ENCODE measurements around the gene MAML1. TPM values are rescaled to one million over a fixed set of nuclear protein-coding genes. Genes with fewer than 3 reads are reported as not detected.

Gene MAML1
- total RNA-seq, 1 experiment from 2014 or later: 10.6 TPM

GRCh38 chr5:179730852-179731251 lies 1.8 kb upstream of the MAML1 start:
- no peak overlapping the region for H3K4me3 ChIP-seq (ENCODE audit: low read length)
- DNase-seq (no peak), ATAC-seq (no peak)
- H3K9me3 ChIP-seq (ENCODE audit: low read length): no peaks in the 10 kb centered on the region
- TF ChIP-seq EZH2 (IDR thresholded peaks at IDR 0.05; ENCODE audit: low read length, unreplicated experiment) (no peak), EZH2phosphoT487 (IDR thresholded peaks at IDR 0.05; ENCODE audit: borderline replicate concordance, low read length) (no peak)
- H3F3A ChIP-seq (ENCODE audit: low read length, unreplicated experiment): peaks cover 4% of the 10 kb centered on the region
- H3K4me2 ChIP-seq (ENCODE audit: low read length): no peak overlapping the region
- H3K4me1 ChIP-seq (ENCODE audit: insufficient read depth, low read length): peaks cover 19% of the 10 kb centered on the region; the same call in 1 of the 2 replicates
- H3K27me3 ChIP-seq (ENCODE audit: low read length): no peaks in the 10 kb centered on the region
- peaks cover 40% of the 10 kb centered on the region for H3K36me3 ChIP-seq (ENCODE audit: low read depth, low read length)
- intact Hi-C loops (cut with micrococcal nuclease): no loop called here
- peaks cover 27% of the 10 kb centered on the region for H3K79me2 ChIP-seq (ENCODE audit: low read length)
- POLR2A ChIA-PET (ENCODE audit: unreplicated experiment): no interaction called here
- peaks cover 12% of the 10 kb centered on the region; the same call in 1 of the 2 replicates for H4K20me1 ChIP-seq (ENCODE audit: low read length)
- BruUV-seq (replicated peaks): no TSS peak
- no peak overlapping the region for H3K9ac ChIP-seq (ENCODE audit: low read length)
- CTCF ChIA-PET: no interaction called here
- no peaks in the 10 kb centered on the region for H3K9me2 ChIP-seq (replicated peaks; ENCODE audit: low read length)
- no peak overlapping the region for H3K27ac ChIP-seq (ENCODE audit: low read length)
- H2AFZ ChIP-seq (ENCODE audit: low read length): no peak overlapping the region

- H3K4me1 ChIP-seq (ENCODE audit: insufficient read depth, low read length): peaks cover 19% of the 10 kb centered on the region; the same call in 1 of the 2 replicates
- no peaks in the 10 kb centered on the region for H3K27me3 ChIP-seq (ENCODE audit: low read length)
- peaks cover 12% of the 10 kb centered on the region; the same call in 1 of the 2 replicates for H4K20me1 ChIP-seq (ENCODE audit: low read length)
- peak overlapping the region; percentile 60 for H3K27ac ChIP-seq (ENCODE audit: low read length)
- H3K79me2 ChIP-seq (ENCODE audit: low read length): peaks cover 37% of the 10 kb centered on the region
- peak; percentile 55 for DNase-seq
- H2AFZ ChIP-seq (ENCODE audit: low read length): peak overlapping the region; percentile 84
- peaks cover 4% of the 10 kb centered on the region for H3F3A ChIP-seq (ENCODE audit: low read length, unreplicated experiment)
- BruUV-seq (replicated peaks): no TSS peak
- TF ChIP-seq EZH2phosphoT487 (IDR thresholded peaks at IDR 0.05; ENCODE audit: borderline replicate concordance, low read length): no peak
- TF ChIP-seq, protein P1, sequence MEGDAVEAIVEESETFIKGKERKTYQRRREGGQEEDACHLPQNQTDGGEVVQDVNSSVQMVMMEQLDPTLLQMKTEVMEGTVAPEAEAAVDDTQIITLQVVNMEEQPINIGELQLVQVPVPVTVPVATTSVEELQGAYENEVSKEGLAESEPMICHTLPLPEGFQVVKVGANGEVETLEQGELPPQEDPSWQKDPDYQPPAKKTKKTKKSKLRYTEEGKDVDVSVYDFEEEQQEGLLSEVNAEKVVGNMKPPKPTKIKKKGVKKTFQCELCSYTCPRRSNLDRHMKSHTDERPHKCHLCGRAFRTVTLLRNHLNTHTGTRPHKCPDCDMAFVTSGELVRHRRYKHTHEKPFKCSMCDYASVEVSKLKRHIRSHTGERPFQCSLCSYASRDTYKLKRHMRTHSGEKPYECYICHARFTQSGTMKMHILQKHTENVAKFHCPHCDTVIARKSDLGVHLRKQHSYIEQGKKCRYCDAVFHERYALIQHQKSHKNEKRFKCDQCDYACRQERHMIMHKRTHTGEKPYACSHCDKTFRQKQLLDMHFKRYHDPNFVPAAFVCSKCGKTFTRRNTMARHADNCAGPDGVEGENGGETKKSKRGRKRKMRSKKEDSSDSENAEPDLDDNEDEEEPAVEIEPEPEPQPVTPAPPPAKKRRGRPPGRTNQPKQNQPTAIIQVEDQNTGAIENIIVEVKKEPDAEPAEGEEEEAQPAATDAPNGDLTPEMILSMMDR (conservative IDR thresholded peaks at IDR 0.05; ENCODE audit: low read depth, low read length): no peak
- no peak for TF ChIP-seq EZH2 (IDR thresholded peaks at IDR 0.05; ENCODE audit: low read length, unreplicated experiment)
- intact Hi-C loops (cut with micrococcal nuclease): loop anchor here (1.0 to 2.0 kb wide), 3 partner anchors 31 to 75 kb away; partner anchors contain the start of gene CANX
- peaks cover 36% of the 10 kb centered on the region for H3K36me3 ChIP-seq (ENCODE audit: low read depth, low read length)
- peak overlapping the region; percentile 61 for H3K9ac ChIP-seq (ENCODE audit: low read length)
- no peaks in the 10 kb centered on the region for H3K9me3 ChIP-seq (ENCODE audit: low read length)
- peak overlapping the region; percentile 84 for H3K4me2 ChIP-seq (ENCODE audit: low read length)
- ATAC-seq: peak; percentile 16
- H3K4me3 ChIP-seq (ENCODE audit: low read length): peak overlapping the region; percentile 63
- CTCF ChIA-PET: no interaction called here
- POLR2A ChIA-PET (ENCODE audit: unreplicated experiment): interaction anchor here (0.6 to 0.7 kb wide), 3 partner anchors 26 to 112 kb away, joined by 3 to 4 read pairs (median 3); partner anchors contain the start of gene SQSTM1
- H3K9me2 ChIP-seq (replicated peaks; ENCODE audit: low read length): no peaks in the 10 kb centered on the region
These were observed 721 bp upstream of the MAML1 start for GRCh38 chr5:179731791-179732411.

- Histone ChIP-seq H2AFZ (ENCODE audit: low read length) (0 out of 2 replicates have a peak overlapping the region, but pooled peaks have one; percentile 38), H3K36me3 (ENCODE audit: low read depth, low read length) (peaks cover 24% of the 10 kb centered on the region), H3K79me2 (ENCODE audit: low read length) (peaks cover 50% of the 10 kb centered on the region), H3K9ac (ENCODE audit: low read length) (peak overlapping the region; percentile 85), H3K4me3 (ENCODE audit: low read length) (peak overlapping the region; percentile 85), H3K9me2 (replicated peaks; ENCODE audit: low read length) (no peaks in the 10 kb centered on the region), H3K4me2 (ENCODE audit: low read length) (peak overlapping the region; percentile 93), H3K9me3 (ENCODE audit: low read length) (no peaks in the 10 kb centered on the region), H4K20me1 (ENCODE audit: low read length) (peaks cover 17% of the 10 kb centered on the region; the same call in 1 of the 2 replicates), H3K27me3 (ENCODE audit: low read length) (no peaks in the 10 kb centered on the region), H3K4me1 (ENCODE audit: insufficient read depth, low read length) (peaks cover 19% of the 10 kb centered on the region; the same call in 1 of the 2 replicates), H3K27ac (ENCODE audit: low read length) (no peak overlapping the region), H3F3A (ENCODE audit: low read length, unreplicated experiment) (peaks cover 8% of the 10 kb centered on the region)
- peak; percentile 41 for ATAC-seq
- peak; percentile 26 for DNase-seq
- CTCF ChIA-PET: no interaction called here
- intact Hi-C loops (cut with micrococcal nuclease): loop anchor here (1.0 to 2.0 kb wide), 3 partner anchors 30 to 74 kb away; partner anchors contain the start of gene CANX
- POLR2A ChIA-PET (ENCODE audit: unreplicated experiment): interaction anchor here (0.6 kb wide), 1 partner anchor 92 kb away, joined by 6 read pairs; no protein-coding TSS in a partner anchor
- TF ChIP-seq, protein P1 (conservative IDR thresholded peaks at IDR 0.05; ENCODE audit: low read depth, low read length): no peak
- BruUV-seq (replicated peaks): no TSS peak
These were observed 523 bp downstream of the MAML1 start for GRCh38 chr5:179732918-179733771.
